Fibroblast of the aortic adventitia (primary cell): ENCODE results near the gene ISX. TPM values are rescaled to one million over a fixed set of nuclear protein-coding genes. Genes with fewer than 3 reads are reported as not detected.

Experiments
- DNase-seq: peaks from one replicate; pipeline ENCODE4 v3.0.0-alpha.2; 2010; ENCODE audit warnings: low read depth
- H3K4me3 ChIP-seq: 2 replicates; pipeline ENCODE4 v1.5.1; 2011; ENCODE audit warnings: low read depth, mild to moderate bottlenecking, control low read depth, low read length, moderate library complexity
- total RNA-seq: library from RNA; depleted of rRNA; stranded (reverse); fragments of >200 nt; gene quantifications from 2 replicates; pipeline ENCODE4 v1.2.3, GENCODE V29; 2012; ENCODE audit warnings: low replicate concordance
- TF ChIP-seq, protein P1 (sequence below): IDR thresholded peaks from 2 replicates; pipeline ENCODE4 v1.5.1; 2011; ENCODE audit warnings: mild to moderate bottlenecking, low read length, control low read depth, inconsistent platforms; ENCODE audit not compliant: insufficient read depth

The ISX gene
- total RNA-seq, 1 donor, result not detected

- no peak overlapping the region for H3K4me3 ChIP-seq
- DNase-seq, result no peak
- TF ChIP-seq, protein P1, sequence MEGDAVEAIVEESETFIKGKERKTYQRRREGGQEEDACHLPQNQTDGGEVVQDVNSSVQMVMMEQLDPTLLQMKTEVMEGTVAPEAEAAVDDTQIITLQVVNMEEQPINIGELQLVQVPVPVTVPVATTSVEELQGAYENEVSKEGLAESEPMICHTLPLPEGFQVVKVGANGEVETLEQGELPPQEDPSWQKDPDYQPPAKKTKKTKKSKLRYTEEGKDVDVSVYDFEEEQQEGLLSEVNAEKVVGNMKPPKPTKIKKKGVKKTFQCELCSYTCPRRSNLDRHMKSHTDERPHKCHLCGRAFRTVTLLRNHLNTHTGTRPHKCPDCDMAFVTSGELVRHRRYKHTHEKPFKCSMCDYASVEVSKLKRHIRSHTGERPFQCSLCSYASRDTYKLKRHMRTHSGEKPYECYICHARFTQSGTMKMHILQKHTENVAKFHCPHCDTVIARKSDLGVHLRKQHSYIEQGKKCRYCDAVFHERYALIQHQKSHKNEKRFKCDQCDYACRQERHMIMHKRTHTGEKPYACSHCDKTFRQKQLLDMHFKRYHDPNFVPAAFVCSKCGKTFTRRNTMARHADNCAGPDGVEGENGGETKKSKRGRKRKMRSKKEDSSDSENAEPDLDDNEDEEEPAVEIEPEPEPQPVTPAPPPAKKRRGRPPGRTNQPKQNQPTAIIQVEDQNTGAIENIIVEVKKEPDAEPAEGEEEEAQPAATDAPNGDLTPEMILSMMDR, result no peak
Observed at GRCh38 chr22:35115515-35115914, 49.6 kb downstream of the ISX start.

DNA sequence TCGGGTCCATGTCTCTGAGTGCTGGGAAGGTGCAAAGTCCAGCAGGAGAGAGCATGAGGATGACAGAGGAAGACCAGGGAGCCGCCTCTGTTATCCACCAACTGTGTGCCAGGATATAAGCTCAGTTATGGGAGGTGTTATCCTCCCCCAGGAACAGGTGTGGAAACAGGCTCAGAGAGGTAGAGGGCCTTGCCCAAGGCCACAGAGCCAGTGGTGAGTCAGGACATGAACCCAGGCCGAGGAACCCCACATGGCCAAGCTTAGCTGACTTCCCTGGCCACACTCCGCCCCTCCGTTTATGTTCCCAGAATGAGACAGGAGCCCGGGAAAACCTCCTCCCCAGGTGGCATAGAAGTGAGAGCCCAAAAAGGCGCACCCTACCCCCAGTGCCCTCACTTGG is 50.3 kb downstream of the ISX start:
- H3K4me3 ChIP-seq, result no peak overlapping the region
- TF ChIP-seq, protein P1, result no peak
- no peak for DNase-seq

DNA sequence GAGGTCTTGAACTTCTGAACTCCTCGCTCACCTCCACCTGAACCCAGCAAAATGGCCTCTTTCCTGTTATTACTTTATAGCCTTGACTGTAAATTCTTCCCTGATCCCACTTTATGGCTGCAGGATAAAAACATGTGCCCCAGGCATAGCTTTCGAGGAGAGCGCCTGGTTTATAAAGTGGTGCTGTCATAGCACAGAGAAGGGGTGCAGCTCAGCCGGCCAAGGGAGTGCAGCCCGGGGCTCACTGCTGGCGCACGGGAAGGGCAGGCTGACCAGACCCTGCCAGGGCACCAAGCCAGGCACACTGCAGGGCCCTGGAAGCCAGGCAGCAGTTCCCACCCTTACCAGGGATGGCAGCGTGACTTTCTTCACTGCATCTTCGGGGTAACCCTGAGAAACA is 50.9 kb downstream of the ISX start:
- no peak overlapping the region for H3K4me3 ChIP-seq
- DNase-seq, result no peak
- TF ChIP-seq, protein P1, result no peak

- no peak overlapping the region for H3K4me3 ChIP-seq
- no peak for DNase-seq
- TF ChIP-seq, protein P1, result no peak
Observed at GRCh38 chr22:35119494-35119893, 53.5 kb downstream of the ISX start.

GRCh38 chr22:35124691-35125219 is 58.8 kb downstream of the ISX start:
- no peak for DNase-seq
- TF ChIP-seq, protein P1, result no peak
- no peak overlapping the region for H3K4me3 ChIP-seq

DNA sequence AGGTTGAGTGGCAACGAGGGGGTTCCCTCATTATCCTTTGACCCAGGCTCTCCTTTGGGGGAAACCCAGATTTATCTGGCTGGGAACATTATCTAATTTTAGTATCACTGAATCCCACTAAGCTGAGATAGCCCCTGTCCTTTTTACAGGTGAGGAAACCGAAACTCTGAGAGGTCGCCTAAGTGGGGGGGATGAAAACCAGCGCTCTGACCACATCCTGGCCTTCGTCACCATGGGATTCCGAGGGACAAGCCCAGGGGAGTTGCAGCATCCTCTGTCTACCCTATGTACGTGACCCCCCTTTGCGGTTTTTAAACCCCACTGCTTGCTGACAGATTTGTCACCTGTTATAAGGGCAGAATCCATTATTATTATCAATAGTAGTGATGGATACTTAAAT is 61.0 kb downstream of the ISX start:
- DNase-seq, result no peak
- H3K4me3 ChIP-seq, result no peak overlapping the region
- TF ChIP-seq, protein P1, result no peak

GRCh38 chr22:35128637-35129036 is 62.7 kb downstream of the ISX start:
- DNase-seq, result no peak
- TF ChIP-seq, protein P1, result no peak

More at GRCh38 chr22:35128637-35129036, 62.7 kb downstream of the ISX start:
- H3K4me3 ChIP-seq, result no peak overlapping the region
